Endothelial cell of umbilical vein (primary cell): ENCODE results near the gene C3.

Source experiments
- EZH2 ChIP-seq: IDR thresholded peaks from 2 replicates; pipeline ENCODE4 v1.6.1; 2012; ENCODE audit warnings: borderline replicate concordance, low read depth, mild to moderate bottlenecking, moderate library complexity, low read length, inconsistent platforms; ENCODE audit not compliant: severe bottlenecking
- FOS ChIP-seq: IDR thresholded peaks from 2 replicates; pipeline ENCODE4 v1.6.1; 2011; ENCODE audit warnings: mild to moderate bottlenecking, low read length, moderate library complexity, borderline replicate concordance; ENCODE audit not compliant: insufficient read depth
- GATA2 ChIP-seq: IDR thresholded peaks from 2 replicates; pipeline ENCODE4 v1.7.0; 2011; ENCODE audit warnings: low read depth, mild to moderate bottlenecking, moderate library complexity, mixed read lengths, low read length; ENCODE audit not compliant: insufficient read length, insufficient read depth
- POLR2A ChIP-seq: IDR thresholded peaks from 2 replicates; pipeline ENCODE4 v1.6.1; 2012; ENCODE audit warnings: low read depth, mild to moderate bottlenecking, control low read depth, low read length
- POLR2AphosphoS5 ChIP-seq: IDR thresholded peaks from 2 replicates; pipeline ENCODE4 v1.6.1; 2012; ENCODE audit warnings: low read depth, mild to moderate bottlenecking, control low read depth, low read length, moderate library complexity; ENCODE audit not compliant: insufficient read depth
- TF ChIP-seq, protein P1 (sequence below), 2 donors: IDR thresholded peaks; 1 replicate in 1 of 2; 2 replicates in 1 of 2; pipeline ENCODE4 v1.5.1; 2011; ENCODE audit warnings: low read length in 2 of 2, mild to moderate bottlenecking in 2 of 2, moderate library complexity in 2 of 2, control low read depth in 1 of 2, inconsistent platforms in 1 of 2, low read depth in 1 of 2; ENCODE audit not compliant: insufficient read depth in 1 of 2; ENCODE audit errors: extremely low read depth in 1 of 2
- TF ChIP-seq, protein P2 (sequence below): IDR thresholded peaks from 2 replicates; pipeline ENCODE4 v1.6.1; 2011; ENCODE audit not compliant: insufficient read depth, insufficient read length

- TF ChIP-seq, protein P1, sequence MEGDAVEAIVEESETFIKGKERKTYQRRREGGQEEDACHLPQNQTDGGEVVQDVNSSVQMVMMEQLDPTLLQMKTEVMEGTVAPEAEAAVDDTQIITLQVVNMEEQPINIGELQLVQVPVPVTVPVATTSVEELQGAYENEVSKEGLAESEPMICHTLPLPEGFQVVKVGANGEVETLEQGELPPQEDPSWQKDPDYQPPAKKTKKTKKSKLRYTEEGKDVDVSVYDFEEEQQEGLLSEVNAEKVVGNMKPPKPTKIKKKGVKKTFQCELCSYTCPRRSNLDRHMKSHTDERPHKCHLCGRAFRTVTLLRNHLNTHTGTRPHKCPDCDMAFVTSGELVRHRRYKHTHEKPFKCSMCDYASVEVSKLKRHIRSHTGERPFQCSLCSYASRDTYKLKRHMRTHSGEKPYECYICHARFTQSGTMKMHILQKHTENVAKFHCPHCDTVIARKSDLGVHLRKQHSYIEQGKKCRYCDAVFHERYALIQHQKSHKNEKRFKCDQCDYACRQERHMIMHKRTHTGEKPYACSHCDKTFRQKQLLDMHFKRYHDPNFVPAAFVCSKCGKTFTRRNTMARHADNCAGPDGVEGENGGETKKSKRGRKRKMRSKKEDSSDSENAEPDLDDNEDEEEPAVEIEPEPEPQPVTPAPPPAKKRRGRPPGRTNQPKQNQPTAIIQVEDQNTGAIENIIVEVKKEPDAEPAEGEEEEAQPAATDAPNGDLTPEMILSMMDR (IDR thresholded peaks at IDR 0.05; ENCODE audit: extremely low read depth in 1 of 2, insufficient read depth in 1 of 2, low read depth in 1 of 2, low read length in 2 of 2), result no peak
- TF ChIP-seq, protein P2, sequence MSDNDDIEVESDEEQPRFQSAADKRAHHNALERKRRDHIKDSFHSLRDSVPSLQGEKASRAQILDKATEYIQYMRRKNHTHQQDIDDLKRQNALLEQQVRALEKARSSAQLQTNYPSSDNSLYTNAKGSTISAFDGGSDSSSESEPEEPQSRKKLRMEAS, result no peak
- TF ChIP-seq POLR2A (no peak), POLR2AphosphoS5 (no peak), FOS (no peak), GATA2 (no peak), EZH2 (no peak)
These were observed 44.2 kb downstream of the C3 start for GRCh38 chr19:6676288-6676687.
